ENCODE data around the gene WDR13.
"Not testable (repeated sequence)": the region's sequence is repeated elsewhere in the genome, so short reads cannot be mapped to it uniquely, and the experiment has no call there.

Gene WDR13

GRCh38 chrX:48598614-48599013 is 1.3 kb downstream of the WDR13 start:
- FAIRE-seq, result no peak

- no peak for FAIRE-seq
These were observed 2.0 kb downstream of the WDR13 start for GRCh38 chrX:48599341-48599740.

GRCh38 chrX:48600226-48600625 is 2.9 kb downstream of the WDR13 start:
- no peak for FAIRE-seq

GRCh38 chrX:48601741-48602394 is 4.6 kb downstream of the WDR13 start:
- no peak for FAIRE-seq

GRCh38 chrX:48604701-48605100 is 7.4 kb downstream of the WDR13 start:
- FAIRE-seq, result no peak

- no peak for FAIRE-seq
These were observed 8.8 kb downstream of the WDR13 start for GRCh38 chrX:48606091-48606490.

- FAIRE-seq, result no peak
These were observed 14.4 kb downstream of the WDR13 start for GRCh38 chrX:48611703-48612102.

GRCh38 chrX:48613502-48614160 is 16.3 kb downstream of the WDR13 start:
- no peak for FAIRE-seq

GRCh38 chrX:48616576-48616975 is 19.3 kb downstream of the WDR13 start:
- FAIRE-seq, result no peak

- no peak for FAIRE-seq
These were observed 20.4 kb downstream of the WDR13 start for GRCh38 chrX:48617542-48618340.

GRCh38 chrX:48626401-48627298 is 29.4 kb downstream of the WDR13 start:
- FAIRE-seq, result no peak

- FAIRE-seq, result no peak
These were observed 34.2 kb downstream of the WDR13 start for GRCh38 chrX:48631376-48632090.

GRCh38 chrX:48632207-48632606 is 34.9 kb downstream of the WDR13 start:
- no peak for FAIRE-seq

- no peak for FAIRE-seq
These were observed 39.0 kb downstream of the WDR13 start for GRCh38 chrX:48636301-48636700.

- FAIRE-seq, result no peak
These were observed 39.5 kb downstream of the WDR13 start for GRCh38 chrX:48636776-48637175.

- FAIRE-seq, result no peak
These were observed 48.4 kb downstream of the WDR13 start for GRCh38 chrX:48645669-48646068.

GRCh38 chrX:48648336-48648751 is 51.1 kb downstream of the WDR13 start:
- peak; percentile 75 for FAIRE-seq

GRCh38 chrX:48649102-48649501 is 51.8 kb downstream of the WDR13 start:
- FAIRE-seq, result no peak

GRCh38 chrX:48652055-48652579 is 54.8 kb downstream of the WDR13 start:
- FAIRE-seq, result not testable (repeated sequence)

- not testable (repeated sequence) for FAIRE-seq
These were observed 57.5 kb downstream of the WDR13 start for GRCh38 chrX:48654746-48655145.

Data from endometrium (tissue), 2 donors.